IPS-18a (cell line): ENCODE measurements around the gene PGAM4.
"Not testable (repeated sequence)": the region's sequence is repeated elsewhere in the genome, so short reads cannot be mapped to it uniquely, and the experiment has no call there.

ENCODE experiments used
- H3K27ac ChIP-seq: one replicate; pipeline ENCODE4 v1.5.1; 2013; ENCODE audit warnings: low read length
- H3K27me3 ChIP-seq: one replicate; pipeline ENCODE4 v1.6.1; 2013; ENCODE audit warnings: mild to moderate bottlenecking, low read length; ENCODE audit not compliant: control insufficient read depth, insufficient read depth
- H3K36me3 ChIP-seq: one replicate; pipeline ENCODE4 v1.6.1; 2013; ENCODE audit warnings: low read depth, low read length; ENCODE audit not compliant: control insufficient read depth
- H3K4me1 ChIP-seq: one replicate; pipeline ENCODE4 v1.6.1; 2013; ENCODE audit warnings: low read depth, low read length; ENCODE audit not compliant: control insufficient read depth
- H3K4me3 ChIP-seq: one replicate; pipeline ENCODE4 v1.5.1; 2013; ENCODE audit warnings: low read length
- H3K9ac ChIP-seq: one replicate; pipeline ENCODE4 v1.6.1; 2013; ENCODE audit warnings: mild to moderate bottlenecking, low read length, moderate library complexity
- H3K9me3 ChIP-seq: one replicate; pipeline ENCODE4 v1.6.1; 2013; ENCODE audit warnings: low read depth, low read length; ENCODE audit not compliant: control insufficient read depth

Gene PGAM4

GRCh38 chrX:77953302-77953701 is 16.1 kb downstream of the PGAM4 start:
- H3K9ac ChIP-seq = no peak overlapping the region
- H3K36me3 ChIP-seq = no peaks in the 10 kb centered on the region
- H3K4me3 ChIP-seq = no peak overlapping the region
- H3K27me3 ChIP-seq = no peaks in the 10 kb centered on the region
- peaks cover 3% of the 10 kb centered on the region for H3K9me3 ChIP-seq
- no peaks in the 10 kb centered on the region for H3K4me1 ChIP-seq
- no peak overlapping the region for H3K27ac ChIP-seq

- Histone ChIP-seq H3K9ac (no peak overlapping the region), H3K27ac (no peak overlapping the region), H3K4me3 (no peak overlapping the region), H3K4me1 (no peaks in the 10 kb centered on the region), H3K27me3 (no peaks in the 10 kb centered on the region), H3K36me3 (no peaks in the 10 kb centered on the region), H3K9me3 (no peaks in the 10 kb centered on the region)
These were observed 17.3 kb downstream of the PGAM4 start for GRCh38 chrX:77952173-77952572.

GRCh38 chrX:77949840-77950239 is 19.6 kb downstream of the PGAM4 start:
- H3K9ac ChIP-seq = no peak overlapping the region
- no peak overlapping the region for H3K27ac ChIP-seq

GRCh38 chrX:77946571-77946970 is 22.9 kb downstream of the PGAM4 start:
- no peak overlapping the region for H3K27ac ChIP-seq
- H3K4me1 ChIP-seq = no peaks in the 10 kb centered on the region
- no peak overlapping the region for H3K9ac ChIP-seq
- H3K9me3 ChIP-seq = peaks cover 2% of the 10 kb centered on the region
- no peak overlapping the region for H3K4me3 ChIP-seq
- H3K27me3 ChIP-seq = no peaks in the 10 kb centered on the region
- no peaks in the 10 kb centered on the region for H3K36me3 ChIP-seq

More at GRCh38 chrX:77949840-77950239, 19.6 kb downstream of the PGAM4 start:
- no peaks in the 10 kb centered on the region for H3K4me1 ChIP-seq
- H3K27me3 ChIP-seq = no peaks in the 10 kb centered on the region
- H3K4me3 ChIP-seq = no peak overlapping the region
- H3K36me3 ChIP-seq = no peaks in the 10 kb centered on the region
- H3K9me3 ChIP-seq = no peaks in the 10 kb centered on the region

GRCh38 chrX:77945910-77946545 is 23.4 kb downstream of the PGAM4 start:
- Histone ChIP-seq H3K27ac (no peak overlapping the region), H3K27me3 (no peaks in the 10 kb centered on the region), H3K9ac (no peak overlapping the region), H3K4me1 (no peaks in the 10 kb centered on the region), H3K4me3 (no peak overlapping the region), H3K36me3 (no peaks in the 10 kb centered on the region), H3K9me3 (peaks cover 2% of the 10 kb centered on the region)

- not testable (repeated sequence) for H3K4me3 ChIP-seq, H3K4me1 ChIP-seq, H3K27ac ChIP-seq, H3K9me3 ChIP-seq, H3K9ac ChIP-seq, H3K27me3 ChIP-seq, H3K36me3 ChIP-seq
These were observed 24.4 kb downstream of the PGAM4 start for GRCh38 chrX:77945031-77945430.

- no peaks in the 10 kb centered on the region for H3K27me3 ChIP-seq
- no peak overlapping the region for H3K4me3 ChIP-seq
- H3K9ac ChIP-seq = no peak overlapping the region
- H3K36me3 ChIP-seq = no peaks in the 10 kb centered on the region
- no peak overlapping the region for H3K27ac ChIP-seq
- H3K9me3 ChIP-seq = peaks cover 5% of the 10 kb centered on the region
- H3K4me1 ChIP-seq = no peaks in the 10 kb centered on the region
These were observed 31.3 kb downstream of the PGAM4 start for GRCh38 chrX:77938083-77938680.

GRCh38 chrX:77937291-77937690 is 32.1 kb downstream of the PGAM4 start:
- H3K27me3 ChIP-seq = no peaks in the 10 kb centered on the region
- no peaks in the 10 kb centered on the region for H3K4me1 ChIP-seq
- H3K27ac ChIP-seq = no peak overlapping the region
- no peak overlapping the region for H3K4me3 ChIP-seq
- no peaks in the 10 kb centered on the region for H3K36me3 ChIP-seq
- H3K9me3 ChIP-seq = peaks cover 5% of the 10 kb centered on the region
- no peak overlapping the region for H3K9ac ChIP-seq

- H3K4me1 ChIP-seq = no peaks in the 10 kb centered on the region
These were observed 33.1 kb downstream of the PGAM4 start for GRCh38 chrX:77936299-77936698.

GRCh38 chrX:77935886-77936285 is 33.6 kb downstream of the PGAM4 start:
- Histone ChIP-seq H3K9ac (no peak overlapping the region), H3K4me3 (no peak overlapping the region), H3K4me1 (no peaks in the 10 kb centered on the region), H3K9me3 (peaks cover 5% of the 10 kb centered on the region), H3K36me3 (no peaks in the 10 kb centered on the region), H3K27me3 (no peaks in the 10 kb centered on the region), H3K27ac (no peak overlapping the region)

More at GRCh38 chrX:77936299-77936698, 33.1 kb downstream of the PGAM4 start:
- H3K4me3 ChIP-seq = no peak overlapping the region
- H3K27me3 ChIP-seq = no peaks in the 10 kb centered on the region
- no peak overlapping the region for H3K27ac ChIP-seq
- H3K9ac ChIP-seq = no peak overlapping the region
- H3K36me3 ChIP-seq = no peaks in the 10 kb centered on the region
- peaks cover 5% of the 10 kb centered on the region for H3K9me3 ChIP-seq

- Histone ChIP-seq H3K9ac (no peak overlapping the region), H3K4me1 (no peaks in the 10 kb centered on the region), H3K27me3 (no peaks in the 10 kb centered on the region), H3K9me3 (peaks cover 10% of the 10 kb centered on the region), H3K27ac (no peak overlapping the region), H3K4me3 (no peak overlapping the region), H3K36me3 (no peaks in the 10 kb centered on the region)
These were observed 38.9 kb downstream of the PGAM4 start for GRCh38 chrX:77930581-77930980.

GRCh38 chrX:77925764-77926163 is 43.7 kb downstream of the PGAM4 start:
- Histone ChIP-seq H3K4me3 (no peak overlapping the region), H3K4me1 (no peaks in the 10 kb centered on the region), H3K27ac (no peak overlapping the region), H3K27me3 (no peaks in the 10 kb centered on the region), H3K9me3 (peaks cover 15% of the 10 kb centered on the region), H3K9ac (no peak overlapping the region), H3K36me3 (no peaks in the 10 kb centered on the region)
